HepG2 (cell line): ENCODE results near the gene ZBTB43. TPM values are rescaled to one million over a fixed set of nuclear protein-coding genes. Genes with fewer than 3 reads are reported as not detected.

Experiments used
- ETV5 ChIP-seq: IDR thresholded peaks from 2 replicates; pipeline ENCODE4 v1.6.1; 2018; ENCODE audit warnings: missing biosample characterization, missing genetic modification reagents, inconsistent platforms, borderline replicate concordance
- GTF3A ChIP-seq: sonication (generic); formaldehyde crosslinking; conservative IDR thresholded peaks from 2 replicates; pipeline ENCODE4 v1.4.0; 2020; ENCODE audit warnings: mild to moderate bottlenecking, missing genetic modification reagents
- HINFP ChIP-seq: sonication (generic); formaldehyde crosslinking; IDR thresholded peaks from 2 replicates; pipeline ENCODE4 v1.4.0; 2020; ENCODE audit warnings: low read depth, mild to moderate bottlenecking, missing genetic modification reagents
- KDM6A ChIP-seq: IDR thresholded peaks from 2 replicates; pipeline ENCODE4 v1.6.1; 2016; ENCODE audit warnings: low read depth
- PHF8 ChIP-seq: sonication (generic); formaldehyde crosslinking; IDR thresholded peaks from 2 replicates; pipeline ENCODE4 v1.5.0; 2020; ENCODE audit warnings: missing genetic modification reagents
- PLRG1 ChIP-seq: fragments of 450-650 bp; conservative IDR thresholded peaks from 2 replicates; pipeline ENCODE4 v1.6.1; 2016
- RARA ChIP-seq: IDR thresholded peaks from 2 replicates; pipeline ENCODE4 v1.6.1; 2016; ENCODE audit warnings: missing genetic modification reagents, missing compliant biosample characterization
- TEF ChIP-seq: sonication (generic); formaldehyde crosslinking; IDR thresholded peaks from 2 replicates; pipeline ENCODE4 v1.5.0; 2020; ENCODE audit warnings: missing genetic modification reagents
- TSC22D2 ChIP-seq: sonication (generic); formaldehyde crosslinking; IDR thresholded peaks from 2 replicates; pipeline ENCODE4 v1.5.1; 2020; ENCODE audit warnings: missing genetic modification reagents, mild to moderate bottlenecking, borderline replicate concordance
- ZBTB4 ChIP-seq: sonication (generic); formaldehyde crosslinking; IDR thresholded peaks from 2 replicates; pipeline ENCODE4 v1.4.0; 2020; ENCODE audit warnings: missing genetic modification reagents, mild to moderate bottlenecking, borderline replicate concordance
- ZBTB49 ChIP-seq: sonication (generic); formaldehyde crosslinking; IDR thresholded peaks from 2 replicates; pipeline ENCODE4 v1.4.0; 2020; ENCODE audit warnings: missing genetic modification reagents, borderline replicate concordance
- ZC3H4 ChIP-seq: sonication (generic); formaldehyde crosslinking; IDR thresholded peaks from 2 replicates; pipeline ENCODE4 v1.4.0; 2020; ENCODE audit warnings: missing genetic modification reagents, borderline replicate concordance
- ZNF121 ChIP-seq: sonication (generic); formaldehyde crosslinking; IDR thresholded peaks from 2 replicates; pipeline ENCODE4 v1.5.0; 2020; ENCODE audit warnings: mild to moderate bottlenecking, missing genetic modification reagents
- ZNF331 ChIP-seq: sonication (generic); formaldehyde crosslinking; IDR thresholded peaks from 2 replicates; pipeline ENCODE4 v1.4.0; 2020; ENCODE audit warnings: missing genetic modification reagents
- ZNF644 ChIP-seq: IDR thresholded peaks from 2 replicates; pipeline ENCODE4 v1.6.1; 2016; ENCODE audit warnings: low read depth
- ZNF780A ChIP-seq: sonication (generic); formaldehyde crosslinking; IDR thresholded peaks from 2 replicates; pipeline ENCODE4 v1.8.0; 2022; ENCODE audit warnings: mild to moderate bottlenecking, missing genetic modification reagents, moderate library complexity
- ZNF781 ChIP-seq: sonication (generic); formaldehyde crosslinking; IDR thresholded peaks from 2 replicates; pipeline ENCODE4 v1.5.1; 2020; ENCODE audit warnings: borderline replicate concordance, mild to moderate bottlenecking, missing genetic modification reagents; ENCODE audit errors: not compliant biosample characterization
- polyA plus RNA-seq, 8 experiments: library from polyadenylated mRNA; depleted of rRNA in 3 of 8; stranded (reverse) in 7 of 8; unstranded in 1 of 8; fragments of >200 nt; fragmentation: Illumina TruSeq in 4 of 8; extraction: Trizol in 4 of 8; gene quantifications; 2 replicates each; pipeline versions ENCODE4 v1.2.1 to v1.2.3, GENCODE V29; 2011 to 2016; ENCODE audit warnings: low read depth in 4 of 8, missing spikeins in 1 of 8, mixed read lengths in 1 of 8; ENCODE audit not compliant: insufficient read depth in 1 of 8
- total RNA-seq, 5 experiments: library from RNA; depleted of rRNA; stranded (reverse); fragments of >200 nt; fragmentation: Illumina TruSeq; extraction: Trizol; gene quantifications; 2 replicates each; pipeline ENCODE4 v1.2.3, GENCODE V29; 2016; ENCODE audit warnings: low read depth in 1 of 5
- TF ChIP-seq, protein P1 (sequence below): sonication (generic); formaldehyde crosslinking; IDR thresholded peaks from 2 replicates; pipeline ENCODE4 v1.4.0; 2020; ENCODE audit warnings: missing genetic modification reagents

ZBTB43 gene
- total and polyA plus RNA-seq, 2 of the 13 experiments (the other 11 are each of a cell fraction or from before 2014, with no cell fraction given) = 7.1 to 31.4 TPM

DNA sequence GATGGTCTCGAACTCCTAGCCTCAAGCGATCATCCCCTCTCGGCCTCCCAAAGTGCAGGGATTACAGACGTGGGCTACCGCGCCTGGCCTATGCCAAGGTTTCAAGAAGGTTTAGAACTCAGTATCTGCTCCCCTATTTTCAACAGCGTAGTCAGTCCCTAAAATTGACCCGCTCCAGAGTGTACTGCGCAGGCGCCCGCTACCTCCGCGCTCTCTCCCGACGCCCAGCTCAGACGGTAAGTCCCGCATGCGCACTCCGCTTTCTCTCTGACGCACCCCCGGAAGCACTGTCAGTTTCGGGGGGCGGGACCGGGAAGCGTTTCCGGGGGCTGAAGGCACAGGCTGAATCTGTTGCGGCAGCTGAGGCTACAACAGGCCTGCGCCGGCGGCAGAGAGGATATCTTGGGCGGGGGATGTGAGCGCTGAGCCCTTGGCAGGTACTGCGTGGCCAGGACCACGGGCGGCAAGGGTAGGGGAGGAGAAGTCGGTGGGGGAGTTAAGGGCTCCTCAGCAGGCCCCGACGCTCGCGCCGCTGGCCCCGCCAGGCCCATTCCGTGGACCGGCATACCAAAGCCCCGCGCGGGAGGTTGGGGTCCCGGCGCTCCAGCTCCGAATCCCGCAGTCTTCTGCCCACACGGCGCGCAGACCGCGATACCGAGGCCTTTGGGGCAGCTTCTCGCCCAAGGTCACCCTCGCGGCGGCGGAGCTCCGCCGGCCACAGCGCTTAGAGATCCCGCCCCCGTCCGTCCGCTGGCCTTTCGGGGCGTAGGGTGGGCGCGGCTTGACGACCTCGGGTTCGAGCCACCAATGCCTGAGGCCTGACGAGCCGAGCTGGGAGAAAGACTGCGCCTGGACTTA, at the start of gene ZBTB43 (continued):
- no peak for TF ChIP-seq HINFP (CRISPR knock-in tag)
- TF ChIP-seq GTF3A (CRISPR knock-in tag) = 0 out of 2 replicates have a peak, but pooled peaks have one; percentile 32
- no peak for TF ChIP-seq ZBTB4 (CRISPR knock-in tag)
- TF ChIP-seq ETV5 (CRISPR knock-in tag) = peak; percentile 34; the same call in 1 of the 2 replicates
- TF ChIP-seq RARA (CRISPR knock-in tag) = 0 out of 2 replicates have a peak, but pooled peaks have one; percentile 13
- no peak for TF ChIP-seq ZBTB49
- peak; percentile 95 for TF ChIP-seq PHF8
- no peak for TF ChIP-seq ZNF121
- TF ChIP-seq KDM6A (CRISPR knock-in tag) = no peak
- TF ChIP-seq PLRG1 = no peak
- no peak for TF ChIP-seq ZNF644 (CRISPR knock-in tag)
- no peak for TF ChIP-seq ZNF780A (CRISPR knock-in tag)
- TF ChIP-seq, protein P1, sequence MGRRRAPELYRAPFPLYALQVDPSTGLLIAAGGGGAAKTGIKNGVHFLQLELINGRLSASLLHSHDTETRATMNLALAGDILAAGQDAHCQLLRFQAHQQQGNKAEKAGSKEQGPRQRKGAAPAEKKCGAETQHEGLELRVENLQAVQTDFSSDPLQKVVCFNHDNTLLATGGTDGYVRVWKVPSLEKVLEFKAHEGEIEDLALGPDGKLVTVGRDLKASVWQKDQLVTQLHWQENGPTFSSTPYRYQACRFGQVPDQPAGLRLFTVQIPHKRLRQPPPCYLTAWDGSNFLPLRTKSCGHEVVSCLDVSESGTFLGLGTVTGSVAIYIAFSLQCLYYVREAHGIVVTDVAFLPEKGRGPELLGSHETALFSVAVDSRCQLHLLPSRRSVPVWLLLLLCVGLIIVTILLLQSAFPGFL (CRISPR knock-in tag) = no peak
- no peak for TF ChIP-seq TEF (CRISPR knock-in tag)
- TF ChIP-seq ZC3H4 (CRISPR knock-in tag) = no peak
- peak; percentile 61 for TF ChIP-seq ZNF781 (CRISPR knock-in tag)
- TF ChIP-seq TSC22D2 = no peak
- peak; percentile 37; the same call in 1 of the 2 replicates for TF ChIP-seq ZNF331 (CRISPR knock-in tag)
